NCI-H460 (cell line): ENCODE results near the gene ACOX3. TPM values are rescaled to one million over a fixed set of nuclear protein-coding genes. Genes with fewer than 3 reads are reported as not detected.
"Not testable (repeated sequence)": the region's sequence is repeated elsewhere in the genome, so short reads cannot be mapped to it uniquely, and the experiment has no call there.

Experiments used
- DNase-seq: peaks from one replicate; pipeline ENCODE4 v3.0.0-alpha.2; 2016; ENCODE audit warnings: low read depth; ENCODE audit errors: extremely low read depth
- total RNA-seq: library from RNA; depleted of rRNA; stranded (reverse); fragments of >200 nt; shearing (Covaris generic); gene quantifications from 2 replicates; pipeline ENCODE4 v1.2.3, GENCODE V29; 2014

The ACOX3 gene
- total RNA-seq, 1 experiment from 2014 or later = 5.9 TPM

DNA sequence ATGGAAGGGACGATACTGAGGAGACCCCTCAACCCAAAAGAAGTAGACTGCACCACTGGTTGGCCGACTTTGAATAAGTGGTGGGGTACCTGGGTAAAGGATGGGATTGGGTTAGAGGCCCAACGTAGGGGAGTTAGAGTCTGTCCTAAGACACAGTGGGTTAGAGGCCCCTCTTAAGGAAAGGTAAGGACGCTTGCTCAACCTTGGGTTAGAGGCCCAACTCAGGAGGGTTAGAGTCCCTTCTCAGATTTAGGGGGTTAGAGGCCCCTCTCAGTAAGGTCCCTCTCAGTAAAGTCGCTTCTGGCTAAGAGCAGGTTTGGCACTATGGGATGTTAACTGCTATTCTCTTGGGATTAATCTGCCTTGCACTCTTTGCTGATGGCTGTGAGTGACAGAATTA, 81.3 kb downstream of the ACOX3 start:
- DNase-seq = no peak

DNA sequence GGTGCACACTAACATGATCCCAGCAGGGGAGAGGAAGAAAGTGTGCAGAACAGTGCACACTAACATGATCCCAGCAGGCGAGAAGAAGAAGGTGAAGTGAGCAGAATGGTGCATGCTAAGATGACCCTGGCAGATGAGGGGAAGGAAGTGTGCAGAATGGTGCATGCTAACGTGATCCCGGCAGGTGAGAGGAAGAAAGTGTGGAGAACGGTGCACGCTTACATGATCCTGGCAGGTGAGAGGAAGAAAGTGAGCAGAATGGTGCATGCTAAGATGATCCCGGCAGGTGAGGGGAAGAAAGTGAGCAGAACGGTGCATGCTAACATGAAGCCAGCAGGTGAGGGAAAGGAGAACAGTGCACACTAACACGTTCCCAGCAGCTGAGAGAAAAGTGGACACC, 83.7 kb downstream of the ACOX3 start:
- no peak for DNase-seq

DNA sequence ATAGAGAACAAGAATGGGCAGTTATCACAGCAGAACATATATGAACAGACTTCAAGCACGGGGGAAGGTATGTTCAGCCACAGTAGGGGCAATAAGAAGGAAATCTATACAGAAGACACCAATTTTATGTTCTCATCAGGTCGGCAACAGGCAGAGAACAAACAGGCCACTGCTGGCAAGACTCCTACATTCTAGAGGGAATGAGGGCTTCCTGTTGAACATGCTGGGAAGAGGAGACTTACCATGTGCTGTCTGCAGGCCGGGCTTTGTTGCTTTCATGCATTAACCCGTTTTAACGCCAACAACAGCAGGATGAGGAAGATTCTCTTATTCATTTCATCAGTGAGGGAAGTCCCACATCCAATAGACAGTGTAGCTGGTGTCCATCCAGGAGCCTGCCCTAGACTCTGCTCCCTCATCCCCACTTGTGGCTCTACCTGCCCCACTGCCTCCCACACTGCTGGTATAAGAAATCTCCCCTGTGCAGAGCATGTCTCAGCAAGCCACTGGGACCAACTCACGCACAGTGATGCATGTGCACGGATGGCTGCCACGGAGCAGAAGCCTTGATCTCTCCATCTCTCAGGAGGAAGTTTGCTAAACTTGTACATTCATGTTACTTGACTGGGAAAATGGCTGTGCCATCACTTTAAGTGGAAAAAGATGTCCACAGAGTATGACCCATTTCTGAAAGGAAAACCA, 84.5 kb downstream of the ACOX3 start:
- DNase-seq = no peak

DNA sequence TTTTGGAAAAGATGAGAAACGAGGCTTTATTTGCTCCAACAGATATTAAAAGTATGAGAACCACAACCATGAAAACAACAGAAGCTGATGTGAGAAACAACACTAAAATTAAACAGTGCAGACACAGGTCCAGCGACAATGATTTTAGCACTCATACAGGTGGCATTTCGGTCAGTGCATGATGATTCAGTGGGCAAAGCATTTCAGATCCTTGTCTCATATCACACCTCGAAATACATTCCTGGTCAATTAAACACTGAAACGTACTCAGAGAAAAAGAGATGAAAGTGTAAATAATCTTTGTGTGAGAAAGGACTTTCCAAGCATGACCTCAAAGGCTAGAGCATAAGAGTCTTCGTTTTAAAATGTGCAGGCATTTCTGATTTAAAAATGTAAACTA, 85.2 kb downstream of the ACOX3 start:
- no peak for DNase-seq

DNA sequence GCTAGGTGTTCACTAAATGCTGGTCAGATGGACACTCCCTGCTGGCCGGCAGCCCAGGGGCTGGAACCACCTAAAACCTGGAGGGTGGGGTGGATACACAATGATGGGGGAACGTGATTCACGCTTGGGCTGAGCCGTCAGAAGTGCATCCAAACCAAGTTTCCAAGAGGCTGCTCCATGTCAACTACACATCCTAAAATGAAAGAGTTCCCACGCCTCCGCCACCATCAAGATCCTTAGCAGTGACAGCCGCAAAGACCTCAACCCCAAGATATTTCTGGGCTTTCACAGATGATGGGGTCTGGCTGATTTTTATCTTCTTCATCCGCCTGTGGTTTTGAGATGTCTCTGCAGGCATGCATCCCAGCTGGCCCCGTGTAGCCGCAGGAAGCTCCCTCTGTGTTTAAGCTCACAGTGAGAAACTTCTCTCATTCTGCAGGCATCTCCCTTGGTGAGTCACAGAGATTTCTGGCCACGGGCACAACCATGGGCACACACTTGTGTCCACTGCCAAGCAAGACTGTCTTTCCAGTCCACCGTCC, 86.5 kb downstream of the ACOX3 start:
- no peak for DNase-seq

DNA sequence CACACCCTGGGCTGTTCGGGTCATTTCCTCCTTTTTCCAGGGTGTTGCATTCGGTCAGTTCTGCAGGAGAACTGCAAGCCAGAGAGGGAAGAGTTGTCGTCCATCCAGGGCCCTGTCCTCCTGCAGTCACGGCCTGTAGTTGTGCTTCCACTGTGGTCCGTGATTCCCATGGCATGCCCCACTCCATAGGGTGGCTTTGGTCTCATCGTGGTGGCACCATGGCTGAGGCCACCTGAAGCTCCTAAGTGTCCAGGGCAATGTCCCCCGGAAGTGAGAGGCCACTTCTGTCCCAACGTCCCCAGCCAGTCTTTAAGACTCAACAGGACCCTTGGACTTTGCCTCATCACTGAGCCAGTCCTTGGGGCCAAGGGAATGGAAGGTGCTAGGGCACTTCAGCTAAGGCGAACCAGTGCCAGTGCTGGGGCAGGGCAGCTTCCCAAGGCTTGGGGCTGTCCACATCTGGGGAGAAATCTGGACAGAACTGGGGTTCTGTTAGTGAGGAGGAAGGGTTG, 87.3 kb downstream of the ACOX3 start:
- no peak for DNase-seq

DNA sequence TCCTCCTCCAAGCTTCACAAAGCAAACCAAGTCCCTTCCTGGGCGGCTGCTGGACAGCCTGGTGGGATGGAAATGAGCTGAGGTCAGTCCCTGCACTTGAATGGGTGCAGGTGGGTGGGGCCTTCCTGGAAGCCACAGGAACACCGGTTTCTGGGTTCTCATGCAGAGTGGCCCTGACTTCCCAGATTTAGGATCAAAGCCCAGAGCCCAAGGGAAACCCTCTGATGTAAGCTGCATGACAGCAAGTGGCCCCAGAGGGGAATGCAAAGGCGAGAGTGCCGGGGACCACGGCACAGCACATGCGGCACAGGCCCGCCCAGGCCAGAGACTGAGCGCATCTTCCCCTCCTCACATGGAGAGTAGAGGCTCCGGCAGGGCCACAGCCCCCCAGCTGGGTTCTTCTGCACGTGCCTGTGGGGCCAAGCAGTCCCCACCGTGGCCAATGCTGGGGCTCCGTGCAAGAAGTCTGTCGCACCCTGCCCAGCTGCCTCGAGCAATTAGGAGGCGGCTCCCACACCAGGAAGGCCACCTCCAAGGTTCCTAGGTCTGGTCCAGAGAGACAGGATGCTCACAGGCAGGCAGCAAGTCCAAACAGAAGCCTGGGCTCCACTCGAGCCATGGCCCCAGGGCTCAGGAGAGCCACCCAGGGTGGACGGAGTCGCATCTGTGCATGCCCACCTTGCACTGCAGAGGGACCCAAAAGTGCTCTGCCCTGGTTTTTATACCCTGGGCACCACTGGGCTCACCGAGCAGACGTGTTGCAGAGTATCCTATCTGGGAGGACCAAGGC, 88.0 kb downstream of the ACOX3 start:
- no peak for DNase-seq

DNA sequence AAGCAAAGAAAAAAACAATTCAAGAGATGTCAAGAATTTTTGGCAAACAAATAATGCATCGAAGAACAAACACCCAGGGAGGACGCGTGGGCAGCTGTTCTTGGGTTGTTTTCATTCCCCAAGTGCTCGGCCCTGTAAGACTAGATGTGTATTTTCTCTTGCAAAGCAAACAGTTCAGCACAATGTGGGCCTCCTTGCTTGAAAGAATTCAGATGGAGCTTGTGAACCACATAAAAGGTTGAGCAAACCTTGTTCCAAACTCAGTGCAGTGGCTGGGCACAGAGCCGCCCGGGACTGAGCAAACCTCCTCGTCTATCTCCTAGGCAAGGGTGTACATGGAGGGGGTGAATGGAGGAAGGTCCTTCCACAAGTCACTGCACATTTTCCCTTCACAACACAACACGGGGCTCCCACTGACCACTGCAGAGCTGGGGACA, 88.6 kb downstream of the ACOX3 start:
- no peak for DNase-seq

DNA sequence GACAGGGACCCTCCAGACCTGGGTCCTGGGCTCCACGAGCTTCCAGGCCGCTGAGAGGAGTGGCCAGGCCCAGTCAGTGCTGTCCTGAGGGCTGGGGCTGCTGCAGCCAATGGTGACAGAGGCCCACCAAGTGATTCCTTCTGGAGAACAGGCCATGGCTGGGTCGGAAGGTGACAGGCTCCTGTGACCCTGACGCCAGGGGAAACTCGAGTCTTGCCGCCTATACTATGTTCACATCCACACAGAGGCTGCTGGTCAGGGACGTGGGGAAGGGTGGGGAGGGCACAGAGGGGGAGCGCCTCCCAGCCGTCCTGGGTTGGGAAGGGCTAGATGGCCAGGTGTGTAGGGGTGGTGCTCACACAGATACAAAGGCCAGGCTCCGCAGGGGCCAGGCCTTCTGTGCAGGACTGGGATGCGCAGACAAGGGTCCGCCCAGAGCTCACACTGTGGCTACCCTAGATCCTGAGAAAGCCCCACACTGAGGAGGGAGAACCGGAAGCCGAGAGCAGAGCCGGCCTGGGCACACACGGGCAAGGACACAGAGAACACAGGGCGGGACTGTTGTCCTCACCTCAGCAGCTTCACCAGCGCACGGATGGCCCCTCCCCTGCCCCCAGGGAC, 89.6 kb downstream of the ACOX3 start:
- DNase-seq = no peak

DNA sequence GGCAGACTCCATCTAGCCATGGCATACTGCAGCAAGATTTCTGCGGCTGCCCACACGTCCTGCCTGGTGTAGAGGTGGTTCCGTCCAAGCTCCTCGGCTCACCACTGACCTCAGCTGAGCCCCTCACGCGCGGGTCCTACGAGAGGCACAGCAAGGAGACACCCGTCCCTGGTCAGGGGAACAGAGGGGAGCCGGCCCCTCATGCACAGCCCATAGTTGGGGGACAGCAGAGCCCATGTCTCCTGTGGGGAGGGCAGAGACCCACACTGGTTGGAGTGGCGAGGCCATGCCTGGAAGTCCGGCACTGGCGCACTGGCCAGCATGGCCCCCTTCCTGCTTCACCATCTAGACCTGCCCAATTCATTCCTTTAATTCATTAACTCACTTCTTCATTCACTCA, 90.2 kb downstream of the ACOX3 start:
- no peak for DNase-seq

DNA sequence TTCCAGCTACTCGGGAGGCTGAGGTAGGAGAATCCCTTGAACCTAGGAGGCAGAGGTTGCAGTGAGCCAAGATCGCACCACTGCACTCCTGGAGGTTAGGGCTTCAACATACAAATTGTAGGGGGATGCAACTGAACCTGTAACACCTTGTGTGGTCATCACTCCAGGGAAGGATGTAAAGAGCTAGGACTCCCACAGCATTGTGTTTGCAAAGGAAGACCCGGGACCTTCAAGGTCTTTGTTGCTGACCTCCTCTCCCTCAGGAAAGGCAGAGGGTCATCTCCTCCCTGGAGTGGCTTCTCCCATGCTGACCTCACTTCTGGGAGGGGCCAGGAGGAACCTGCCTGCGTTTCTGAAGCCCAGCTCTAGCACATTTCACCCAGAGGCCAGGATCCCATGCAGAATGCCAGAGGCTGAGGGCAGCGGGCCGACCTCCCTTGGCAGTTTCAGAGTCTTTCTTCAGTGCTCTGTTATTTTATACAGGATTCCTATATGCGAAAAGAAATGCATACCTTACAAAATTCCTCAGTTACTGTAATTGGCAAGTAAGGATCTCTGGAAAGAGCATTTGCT, 90.8 kb downstream of the ACOX3 start:
- DNase-seq = no peak

DNA sequence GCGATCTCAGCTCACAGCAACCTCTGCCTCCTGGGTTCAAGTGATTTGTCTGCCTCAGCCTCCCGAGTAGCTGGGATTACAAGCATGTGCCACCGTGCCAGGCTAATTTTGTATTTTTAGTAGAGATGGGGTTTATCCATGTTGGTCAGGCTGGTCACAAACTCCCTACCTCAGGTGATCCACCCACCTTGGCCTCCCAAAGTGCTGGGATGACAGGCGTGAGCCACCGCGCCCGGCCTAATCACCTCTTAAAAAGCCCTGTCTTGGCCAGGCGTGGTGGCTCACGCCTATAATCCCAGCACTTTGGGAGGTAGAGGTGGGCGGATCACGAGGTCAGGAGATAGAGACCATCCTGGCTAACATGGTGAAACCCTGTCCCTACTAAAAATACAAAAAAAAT, 91.3 kb downstream of the ACOX3 start:
- not testable (repeated sequence) for DNase-seq

DNA sequence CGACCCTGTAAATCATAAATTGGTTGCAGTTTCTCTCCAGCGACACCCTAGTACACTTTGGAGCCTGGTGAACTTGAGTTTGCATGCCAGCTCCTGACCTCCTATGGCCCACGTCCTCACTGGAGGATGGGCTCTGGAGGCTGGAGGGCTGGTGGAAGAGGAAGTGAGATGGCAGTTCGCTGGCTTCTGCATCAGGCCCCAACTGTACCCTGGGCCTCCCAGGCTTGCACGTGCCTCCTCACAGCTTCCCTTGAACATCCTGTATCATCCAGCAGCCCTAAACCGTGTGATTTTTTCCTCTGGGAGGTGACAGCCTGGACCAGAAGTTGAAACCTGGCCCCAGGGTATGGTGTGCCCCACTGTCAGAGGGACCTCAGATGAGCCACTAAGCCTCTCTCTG, 92.5 kb downstream of the ACOX3 start:
- DNase-seq = no peak

DNA sequence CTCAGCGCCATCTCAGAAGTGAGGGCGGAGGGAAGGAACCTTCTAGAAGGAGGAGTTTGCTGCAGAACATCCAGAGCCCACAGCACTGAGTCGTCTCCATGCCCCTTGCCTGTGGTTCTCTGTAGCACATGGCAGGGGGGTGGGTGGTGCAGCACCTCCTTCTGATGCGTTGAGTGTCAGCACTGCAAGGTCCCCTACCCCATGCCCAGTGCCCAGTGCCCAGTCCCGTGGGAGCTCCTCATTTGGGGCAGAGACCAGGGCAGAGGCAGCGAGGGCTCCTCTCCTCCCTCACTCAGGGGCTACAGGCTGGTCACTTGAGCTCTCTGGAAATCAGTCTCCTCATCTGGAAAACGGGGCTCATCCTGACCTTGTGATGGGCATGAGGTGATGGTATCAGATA, 92.9 kb downstream of the ACOX3 start:
- DNase-seq = no peak

DNA sequence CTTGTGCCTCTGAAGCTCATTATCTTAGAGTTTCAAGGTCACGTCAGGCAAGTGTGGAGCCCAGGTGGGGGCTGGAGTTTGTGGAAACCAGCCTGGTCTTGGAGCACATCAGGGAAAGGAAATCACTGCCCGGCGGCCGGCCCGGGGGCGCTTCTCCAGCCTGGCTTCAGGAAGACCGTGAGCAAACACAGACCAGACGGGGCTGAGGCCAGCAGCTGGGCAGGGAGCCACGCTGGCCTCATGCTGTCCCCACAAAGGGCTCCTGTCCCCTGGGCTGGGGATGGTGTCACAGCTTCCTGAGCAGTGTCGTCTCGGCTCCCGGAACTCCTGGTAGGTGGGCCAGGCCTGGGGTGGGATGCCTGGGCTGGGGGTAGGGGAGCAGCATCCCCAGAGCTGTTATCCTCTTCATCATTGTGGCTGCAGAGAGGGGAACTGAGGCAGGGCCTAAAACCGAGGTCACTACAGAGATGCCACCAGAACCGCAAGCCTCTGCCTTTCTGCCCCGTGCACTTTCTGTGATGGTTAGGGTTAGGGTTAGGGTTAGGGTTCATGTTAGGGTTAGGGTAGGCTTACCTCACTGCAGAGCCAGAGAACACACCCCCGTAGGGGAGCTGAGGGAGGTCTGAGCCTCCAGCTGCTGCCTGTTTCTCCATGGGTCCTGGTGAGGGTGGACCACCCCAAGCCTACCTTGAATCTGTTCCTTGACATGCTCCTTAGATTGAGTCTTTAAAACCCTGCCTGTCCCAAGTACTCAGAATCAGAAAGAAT, 93.5 kb downstream of the ACOX3 start:
- no peak for DNase-seq

DNA sequence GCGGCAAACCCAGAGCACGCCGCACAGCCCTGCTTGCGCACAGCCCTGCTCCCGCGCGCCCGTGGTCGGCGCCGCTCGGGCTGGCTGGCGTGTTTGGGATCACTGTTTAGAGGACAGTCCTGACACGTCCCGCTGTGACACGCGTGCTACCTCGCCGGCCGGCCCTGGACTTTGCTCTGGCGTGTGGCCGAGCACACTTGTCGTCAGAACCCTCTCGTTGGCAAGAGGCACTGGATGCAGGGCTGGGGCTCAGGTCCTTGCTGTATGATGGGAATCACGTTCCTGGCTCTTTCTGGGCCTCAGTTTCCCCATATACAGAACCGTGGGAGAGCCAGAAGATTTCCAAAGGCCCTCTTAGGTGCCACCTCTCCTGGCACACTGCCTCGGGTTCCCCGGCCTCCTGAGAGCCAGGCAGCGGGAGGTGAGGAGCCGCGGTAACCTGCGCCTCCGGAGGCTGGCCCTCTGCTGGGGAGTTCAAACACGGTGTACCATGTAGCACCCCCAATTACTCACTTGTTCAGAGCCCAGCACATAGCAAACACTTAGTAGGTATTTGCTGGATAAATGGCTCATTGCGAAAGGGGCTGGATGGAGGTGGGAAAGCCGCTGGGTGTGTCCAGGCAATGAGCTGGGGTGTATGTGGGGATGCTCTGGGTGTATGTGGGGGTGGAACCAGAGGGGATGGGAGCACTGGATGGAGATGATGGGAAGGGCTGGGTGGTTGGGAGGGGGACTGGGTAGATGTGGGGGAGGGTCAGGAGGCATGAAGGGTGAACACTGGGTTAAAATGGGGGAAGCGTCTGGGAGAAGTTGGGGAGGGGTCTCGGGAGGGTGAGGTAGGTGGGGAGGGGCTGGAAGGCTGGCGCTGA, 94.3 kb downstream of the ACOX3 start:
- DNase-seq = no peak

DNA sequence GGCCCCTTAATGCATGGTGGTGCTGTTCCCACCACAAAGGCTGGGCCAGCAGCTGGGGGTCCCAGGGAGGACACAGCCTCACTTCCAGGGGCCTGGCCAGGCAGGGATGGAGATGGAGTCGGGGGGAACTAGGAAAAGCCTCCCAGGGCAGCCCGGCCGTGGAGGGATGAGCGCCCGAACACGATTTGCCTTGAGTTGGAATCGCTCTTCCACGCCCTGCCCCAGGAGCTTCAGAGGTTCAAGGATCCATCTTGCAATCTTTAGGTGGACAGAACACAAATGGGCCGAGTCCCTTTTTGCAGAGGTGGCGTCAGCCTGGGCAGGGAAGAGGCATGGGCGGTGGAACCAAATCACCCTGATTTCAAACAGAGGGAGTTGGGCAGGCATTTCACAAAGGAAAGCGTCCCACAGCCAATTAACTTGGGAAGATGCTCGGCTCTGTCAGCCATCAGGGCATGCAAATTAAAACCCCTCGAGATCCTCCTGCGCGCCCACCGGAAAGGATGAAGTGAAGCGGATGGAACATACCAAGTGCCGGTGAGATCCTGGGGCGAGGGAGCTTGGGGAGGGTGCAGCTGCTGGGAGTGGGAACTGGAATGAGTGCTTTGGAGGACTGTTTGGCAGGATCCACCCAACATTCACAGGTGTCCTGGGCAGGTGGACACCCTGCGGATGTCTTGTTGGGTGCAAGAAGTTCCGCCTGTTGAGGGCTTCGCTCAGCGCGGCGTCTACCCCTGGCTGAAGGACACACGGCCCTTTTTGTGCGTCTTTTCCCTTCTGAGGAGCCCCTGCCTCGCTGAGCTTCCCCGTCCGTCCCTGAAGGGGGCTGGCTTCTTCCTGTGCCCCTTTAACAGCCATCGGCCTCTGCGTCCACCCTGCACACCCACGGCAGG, 95.2 kb downstream of the ACOX3 start:
- DNase-seq = no peak

DNA sequence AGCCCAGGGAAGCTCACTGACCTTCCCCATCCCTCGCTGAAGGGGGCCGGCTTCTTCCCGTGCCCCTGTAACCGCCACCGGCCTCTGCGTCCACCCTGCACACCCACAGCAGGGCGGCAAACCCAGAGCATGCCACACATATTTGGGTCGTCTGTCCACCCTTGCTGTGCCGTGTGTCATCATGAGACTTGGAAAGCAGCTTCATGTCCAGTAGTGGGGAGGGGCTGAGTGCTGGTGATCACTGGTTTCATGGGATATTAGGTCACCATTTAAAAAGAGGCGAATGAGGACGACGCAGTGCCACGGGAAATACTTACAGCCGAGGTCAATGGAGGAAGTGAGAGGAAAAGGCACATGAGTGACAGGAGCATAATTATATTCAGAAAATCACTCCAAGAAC, 96.1 kb downstream of the ACOX3 start:
- DNase-seq = no peak
